ENCODE results near the gene SULT2B1.

Gene SULT2B1

GRCh38 chr19:48598996-48599700 is 47.2 kb downstream of the SULT2B1 start:
- DNase-seq: no peak

GRCh38 chr19:48600679-48601417 is 48.9 kb downstream of the SULT2B1 start:
- no peak for DNase-seq

- DNase-seq: no peak
Observed at GRCh38 chr19:48603001-48603400, 51.0 kb downstream of the SULT2B1 start.

DNA sequence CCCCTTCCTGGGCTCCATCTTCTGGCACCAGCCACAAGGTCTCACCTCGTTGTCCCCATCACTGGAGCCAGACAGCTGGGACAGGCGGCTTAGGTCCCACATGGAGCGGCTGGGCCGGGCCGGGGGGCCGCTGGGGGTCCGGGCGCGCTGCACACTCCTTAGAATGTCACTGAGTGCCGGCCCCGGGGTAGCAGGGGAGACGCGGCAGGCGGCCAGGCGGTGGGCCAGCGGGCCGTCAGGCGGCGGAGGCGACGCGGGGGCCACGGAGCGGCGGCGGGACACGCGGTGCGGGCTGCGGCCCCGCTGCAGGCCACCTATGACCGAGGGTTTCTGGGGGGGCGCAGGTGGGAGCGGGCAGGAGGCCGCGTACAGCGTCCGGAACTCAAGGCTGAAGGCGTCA is 51.5 kb downstream of the SULT2B1 start:
- DNase-seq: no peak

- no peak for DNase-seq
Observed at GRCh38 chr19:48603850-48604249, 51.9 kb downstream of the SULT2B1 start.

GRCh38 chr19:48606463-48607358 is 54.7 kb downstream of the SULT2B1 start, which contains the start of gene SPACA4:
Gene SPACA4, plus strand, starts transcription at chr19:48606742. Its CDS starts 237 bp downstream, at chr19:48606979.
- no peak for DNase-seq

- DNase-seq: no peak
Observed at GRCh38 chr19:48607359-48607755, 55.4 kb downstream of the SULT2B1 start.

DNA sequence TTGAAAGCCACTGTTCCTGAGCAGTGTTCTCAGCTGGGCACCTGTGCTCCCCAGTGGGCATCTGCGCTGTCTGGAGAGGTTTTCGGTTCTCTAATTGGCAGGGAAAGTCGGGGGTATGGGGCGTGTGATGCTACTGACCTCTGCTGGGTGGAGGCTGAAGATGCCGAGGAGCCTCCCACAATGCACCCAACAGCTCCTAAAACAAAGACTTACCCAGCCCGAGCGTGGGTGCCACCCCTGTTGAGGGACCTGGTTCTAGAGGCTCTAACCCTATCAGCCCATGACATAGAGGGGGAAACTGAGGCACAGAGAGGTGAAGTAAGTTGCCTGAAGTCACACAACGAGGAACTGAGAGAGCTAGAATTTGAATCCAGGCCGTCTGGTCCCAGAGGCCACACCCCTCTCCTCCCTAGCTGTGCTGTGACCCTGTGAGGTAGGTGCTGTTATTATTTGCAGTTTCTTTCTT is 56.9 kb downstream of the SULT2B1 start:
- DNase-seq: peak in 17 of 56 donors; percentile 9 to 58 (median 28)

DNA sequence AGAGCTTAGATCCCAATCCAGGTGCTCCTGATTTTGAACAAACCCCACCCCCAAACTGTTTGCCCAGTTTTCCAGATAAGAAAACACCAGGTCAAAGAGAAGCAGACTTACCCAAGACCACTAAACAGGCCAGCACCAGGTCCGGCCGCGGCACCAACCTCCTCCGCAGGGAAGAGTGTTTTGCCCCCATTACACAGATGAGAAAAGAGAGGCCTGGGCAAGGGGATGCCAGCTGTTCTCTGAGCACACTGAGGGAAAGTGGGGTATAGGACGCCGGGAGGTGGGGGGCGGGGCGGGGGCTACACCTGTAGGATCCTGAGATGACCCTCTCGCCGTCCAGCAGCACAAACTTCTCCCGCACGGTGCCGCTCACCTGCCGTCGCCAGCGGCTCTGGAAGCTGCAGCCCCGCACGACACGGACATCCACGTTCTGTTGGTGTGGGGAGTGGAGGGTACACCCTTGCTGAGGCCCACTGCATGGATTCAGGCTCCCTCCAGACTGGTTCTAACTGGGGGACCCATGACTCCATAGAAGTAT is 57.7 kb downstream of the SULT2B1 start:
- no peak for DNase-seq

- DNase-seq: no peak
Observed at GRCh38 chr19:48611872-48612271, 59.9 kb downstream of the SULT2B1 start.

GRCh38 chr19:48613024-48613851 is 61.3 kb downstream of the SULT2B1 start:
- DNase-seq: peak in 29 of 56 donors; percentile 7 to 81 (median 48)

- no peak for DNase-seq
Observed at GRCh38 chr19:48613852-48614435, 62.0 kb downstream of the SULT2B1 start.

GRCh38 chr19:48614436-48615230 is 62.7 kb downstream of the SULT2B1 start, which contains the start of gene FAM83E:
Gene FAM83E, minus strand, starts transcription at chr19:48615076. Its CDS starts 1,704 bp downstream, at chr19:48613372.
- no peak for DNase-seq

- no peak for DNase-seq
Observed at GRCh38 chr19:48615231-48616040, 63.5 kb downstream of the SULT2B1 start.

DNA sequence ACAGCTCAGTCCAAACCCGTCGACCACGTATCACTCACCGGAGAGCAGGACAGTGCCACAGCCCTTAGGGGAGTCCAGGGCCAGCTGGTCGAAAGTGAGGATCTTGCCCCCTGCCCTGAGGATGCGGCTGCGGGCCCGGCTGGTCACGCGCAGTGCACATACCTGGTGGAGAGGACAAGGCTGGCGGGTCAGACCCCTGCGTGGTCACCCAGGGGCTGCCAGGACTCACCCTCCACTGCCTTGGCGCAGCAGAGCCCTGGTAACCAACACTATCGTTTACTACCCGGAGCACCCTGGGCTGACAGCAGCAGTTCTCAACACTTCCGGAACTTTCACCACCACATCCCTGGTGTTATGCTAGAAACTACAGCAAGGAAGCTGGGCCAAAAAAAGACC is 64.1 kb downstream of the SULT2B1 start:
- DNase-seq: no peak

- DNase-seq: no peak
Observed at GRCh38 chr19:48616491-48617056, 64.6 kb downstream of the SULT2B1 start.

GRCh38 chr19:48617146-48617937 is 65.4 kb downstream of the SULT2B1 start:
- DNase-seq: peak in 3 of 56 donors; percentile 24 to 38 (median 34)
